Body of pancreas (tissue), 4 donors: ENCODE data around the gene FADS6.

Experiments
- CTCF ChIP-seq, 7 experiments: fragments of 450-650 bp in 4 of 7; fragments of 200-600 bp in 3 of 7; sonication (generic) in 3 of 7; IDR thresholded peaks; one replicate each; pipeline ENCODE4 v1.5.1; 2016 to 2019; ENCODE audit warnings: antibody characterized with exemption in 7 of 7
- POLR2A ChIP-seq, 3 donors: fragments of 450-650 bp; IDR thresholded peaks; one replicate each; pipeline ENCODE4 v1.6.1; 2016; ENCODE audit warnings: antibody characterized with exemption in 3 of 3, mild to moderate bottlenecking in 2 of 3

GRCh38 chr17:74904687-74905409 is 11.4 kb upstream of the FADS6 start:
- TF ChIP-seq CTCF (IDR thresholded peaks at IDR 0.05) (no peak), POLR2A (IDR thresholded peaks at IDR 0.05) (no peak)
